ENCODE results near the gene EXOC6B. TPM values are rescaled to one million over a fixed set of nuclear protein-coding genes. Genes with fewer than 3 reads are reported as not detected.

Gene EXOC6B

DNA sequence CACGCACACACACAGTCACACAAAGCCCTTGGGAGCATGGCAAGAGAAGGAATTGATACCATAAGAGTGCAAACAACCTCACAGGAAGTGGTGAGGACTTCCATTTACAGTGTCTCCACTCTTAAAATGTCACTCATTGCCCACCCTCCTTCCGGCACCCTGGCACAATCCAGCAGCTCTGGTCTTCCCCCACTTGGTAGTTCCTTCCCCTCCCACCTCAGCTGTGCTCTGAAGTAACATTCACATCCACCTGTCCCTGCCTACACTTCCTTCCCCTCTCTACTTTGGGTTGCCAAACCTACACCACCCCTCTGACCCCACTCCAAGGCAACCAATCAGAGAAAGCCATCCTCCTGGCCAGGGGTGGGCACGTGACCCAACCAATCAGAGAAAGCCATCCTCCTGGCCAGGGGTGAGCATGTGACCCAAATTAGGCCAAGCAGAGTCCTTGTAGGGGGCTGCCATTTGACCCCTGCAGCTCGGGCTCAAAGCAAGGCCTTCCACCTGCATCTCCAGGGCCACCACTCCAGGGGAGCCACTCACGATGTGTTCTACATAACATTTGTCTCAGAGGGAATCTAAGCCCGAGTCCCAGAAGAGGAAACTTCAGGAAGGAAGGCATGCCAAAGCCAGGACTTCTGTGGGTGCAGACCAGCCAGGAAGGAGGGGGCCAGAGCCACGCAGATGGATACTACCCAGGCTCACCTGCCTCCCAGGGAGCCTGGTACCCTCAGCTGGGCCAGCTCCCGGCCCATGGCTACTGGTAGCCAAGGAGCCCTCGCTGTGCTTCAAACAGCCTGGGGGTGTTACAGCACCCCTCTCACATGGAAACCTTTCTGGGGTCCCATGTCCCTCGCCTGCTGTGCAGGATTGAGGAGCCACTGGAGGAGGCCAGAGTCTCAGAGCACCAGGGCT is 699.4 kb downstream of the EXOC6B start:
- Histone ChIP-seq H4K8ac (ENCODE audit: low read depth, low read length) (no peak overlapping the region), H3K36me3 (ENCODE audit: control insufficient read depth, insufficient read depth, low read length) (no peaks in the 10 kb centered on the region), H2AK5ac (ENCODE audit: low read length) (no peak overlapping the region), H3K4ac (ENCODE audit: low read depth, low read length) (no peak overlapping the region), H3K18ac (ENCODE audit: low read length) (no peak overlapping the region), H3K4me1 (ENCODE audit: control insufficient read depth, low read depth, low read length) (no peaks in the 10 kb centered on the region), H3K79me2 (ENCODE audit: control insufficient read depth, insufficient read depth, low read length) (no peaks in the 10 kb centered on the region), H3K23ac (ENCODE audit: low read length) (no peak overlapping the region), H2BK120ac (ENCODE audit: low read depth, low read length) (no peak overlapping the region), H3K27ac (ENCODE audit: low read depth, low read length) (no peak overlapping the region), H3K4me2 (ENCODE audit: low read length) (no peak overlapping the region), H2BK5ac (ENCODE audit: low read length) (no peak overlapping the region), H3K9ac (ENCODE audit: low read length) (no peak overlapping the region), H4K5ac (ENCODE audit: low read length) (no peak overlapping the region), H3K4me3 (ENCODE audit: low read length) (no peak overlapping the region), H3K79me1 (ENCODE audit: low read length) (no peaks in the 10 kb centered on the region), H2BK15ac (replicated peaks; ENCODE audit: low read depth) (no peak overlapping the region), H3K56ac (ENCODE audit: low read length) (no peak overlapping the region), H3K27me3 (ENCODE audit: insufficient read depth, low read length, poor library complexity) (no peaks in the 10 kb centered on the region)
- no peak for DNase-seq
- no CpG with 5 or more reads among the region's 10 CpGs for WGBS (ENCODE audit: extremely low coverage, insufficient coverage, low lambda C conversion rate)

Small RNA genes lying within 50 kb of the gene (small RNA-seq; reads per million reads assigned to genes)
- gene RF00592 (ENCODE audit: insufficient read depth) (not detected), gene RNU2-39P (ENCODE audit: insufficient read depth) (not detected)
